ENCODE data around the gene FBXL7.
A peak's percentile ranks its signal among the peaks of the same experiment; 100 is the strongest.

Gene FBXL7

GRCh38 chr5:15933259-15934207 is 433.6 kb downstream of the FBXL7 start:
- TF ChIP-seq POLR2A (IDR thresholded peaks at IDR 0.05; ENCODE audit: low read depth, low read length) = no peak
- DNase-seq (ENCODE audit: insufficient read length, low spot score) (no peak), FAIRE-seq (no peak)

DNA sequence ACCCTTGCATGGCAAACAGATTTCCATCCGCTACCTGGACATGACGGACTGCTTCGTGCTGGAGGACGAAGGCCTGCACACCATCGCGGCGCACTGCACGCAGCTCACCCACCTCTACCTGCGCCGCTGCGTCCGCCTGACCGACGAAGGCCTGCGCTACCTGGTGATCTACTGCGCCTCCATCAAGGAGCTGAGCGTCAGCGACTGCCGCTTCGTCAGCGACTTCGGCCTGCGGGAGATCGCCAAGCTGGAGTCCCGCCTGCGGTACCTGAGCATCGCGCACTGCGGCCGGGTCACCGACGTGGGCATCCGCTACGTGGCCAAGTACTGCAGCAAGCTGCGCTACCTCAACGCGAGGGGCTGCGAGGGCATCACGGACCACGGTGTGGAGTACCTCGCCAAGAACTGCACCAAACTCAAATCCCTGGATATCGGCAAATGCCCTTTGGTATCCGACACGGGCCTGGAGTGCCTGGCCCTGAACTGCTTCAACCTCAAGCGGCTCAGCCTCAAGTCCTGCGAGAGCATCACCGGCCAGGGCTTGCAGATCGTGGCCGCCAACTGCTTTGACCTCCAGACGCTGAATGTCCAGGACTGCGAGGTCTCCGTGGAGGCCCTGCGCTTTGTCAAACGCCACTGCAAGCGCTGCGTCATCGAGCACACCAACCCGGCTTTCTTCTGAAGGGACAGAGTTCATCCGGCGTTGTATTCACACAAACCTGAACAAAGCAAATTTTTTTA is 436.7 kb downstream of the FBXL7 start:
- no peak for TF ChIP-seq POLR2A (IDR thresholded peaks at IDR 0.05; ENCODE audit: low read depth, low read length)
- FAIRE-seq (no peak), DNase-seq (ENCODE audit: insufficient read length, low spot score) (no peak)

GRCh38 chr5:15937708-15938107 is 437.7 kb downstream of the FBXL7 start:
- no peak for DNase-seq (ENCODE audit: insufficient read length, low spot score)
- no peak for FAIRE-seq
- TF ChIP-seq POLR2A (IDR thresholded peaks at IDR 0.05; ENCODE audit: low read depth, low read length) = no peak

GRCh38 chr5:15938186-15938585 is 438.2 kb downstream of the FBXL7 start:
- DNase-seq (ENCODE audit: insufficient read length, low spot score) (no peak), FAIRE-seq (no peak)
- no peak for TF ChIP-seq POLR2A (IDR thresholded peaks at IDR 0.05; ENCODE audit: low read depth, low read length)

DNA sequence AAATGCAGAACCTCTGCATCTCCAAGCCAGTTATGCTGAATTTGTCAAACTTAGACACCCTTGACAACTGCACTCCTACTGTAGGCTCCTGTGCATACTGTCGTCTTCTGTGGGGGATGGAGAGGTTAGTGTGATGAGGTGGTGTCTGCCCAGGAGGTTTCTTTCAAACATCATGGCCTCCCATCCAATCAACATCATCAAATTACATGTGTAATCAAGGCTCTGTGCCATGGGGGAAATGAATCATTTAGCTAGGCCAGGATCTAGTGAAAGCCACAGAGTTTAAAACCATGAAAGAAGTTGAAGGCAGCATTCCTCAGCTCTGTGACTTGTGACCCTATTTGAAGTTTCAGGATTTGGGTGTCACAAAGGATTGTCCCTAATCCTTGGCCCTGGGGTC is 439.0 kb downstream of the FBXL7 start:
- DNase-seq (ENCODE audit: insufficient read length, low spot score) = peak; percentile 70
- peak; percentile 92 for FAIRE-seq
- no peak for TF ChIP-seq POLR2A (IDR thresholded peaks at IDR 0.05; ENCODE audit: low read depth, low read length)

DNA sequence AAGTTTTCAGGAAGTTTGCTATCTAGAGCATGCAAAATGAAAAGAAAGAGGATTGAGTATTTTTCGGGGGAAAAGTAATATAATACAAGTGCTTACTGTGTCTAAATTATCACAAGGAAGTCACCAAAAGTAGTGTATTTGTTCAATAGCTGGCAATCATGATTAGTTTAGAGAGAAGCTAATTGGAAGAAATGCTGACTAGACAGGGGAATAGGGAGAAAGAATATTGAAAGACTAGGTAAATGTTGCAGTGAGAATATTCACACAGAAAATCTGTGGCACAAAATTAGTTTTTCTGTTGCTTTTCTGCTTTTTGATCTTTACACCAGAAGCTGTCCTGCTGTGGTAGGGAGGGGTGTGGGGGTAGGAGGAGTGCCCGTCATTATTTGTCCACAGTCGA is 440.9 kb downstream of the FBXL7 start:
- no peak for FAIRE-seq
- TF ChIP-seq POLR2A (IDR thresholded peaks at IDR 0.05; ENCODE audit: low read depth, low read length) = no peak
- no peak for DNase-seq (ENCODE audit: insufficient read length, low spot score)

DNA sequence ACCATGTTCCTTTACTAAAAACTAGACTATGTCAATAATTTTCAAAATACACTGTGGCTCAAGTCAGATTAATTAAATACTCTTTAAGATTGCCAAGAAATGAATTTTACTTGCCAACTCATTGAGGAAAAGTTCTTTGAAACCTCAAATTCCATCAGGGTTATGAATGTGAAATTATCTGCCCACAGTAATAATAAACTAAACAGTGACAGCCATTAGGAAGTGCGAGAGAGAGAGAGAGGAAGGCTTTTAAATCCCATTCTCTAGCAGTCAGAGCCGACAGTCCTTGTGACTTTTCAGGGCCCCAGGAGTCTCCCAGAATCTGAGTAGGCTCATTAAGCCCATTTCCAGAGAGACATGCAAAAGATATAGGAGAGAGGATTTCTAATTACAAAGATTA is 443.5 kb downstream of the FBXL7 start:
- no peak for TF ChIP-seq POLR2A (IDR thresholded peaks at IDR 0.05; ENCODE audit: low read depth, low read length)
- no peak for DNase-seq (ENCODE audit: insufficient read length, low spot score)
- FAIRE-seq = no peak

DNA sequence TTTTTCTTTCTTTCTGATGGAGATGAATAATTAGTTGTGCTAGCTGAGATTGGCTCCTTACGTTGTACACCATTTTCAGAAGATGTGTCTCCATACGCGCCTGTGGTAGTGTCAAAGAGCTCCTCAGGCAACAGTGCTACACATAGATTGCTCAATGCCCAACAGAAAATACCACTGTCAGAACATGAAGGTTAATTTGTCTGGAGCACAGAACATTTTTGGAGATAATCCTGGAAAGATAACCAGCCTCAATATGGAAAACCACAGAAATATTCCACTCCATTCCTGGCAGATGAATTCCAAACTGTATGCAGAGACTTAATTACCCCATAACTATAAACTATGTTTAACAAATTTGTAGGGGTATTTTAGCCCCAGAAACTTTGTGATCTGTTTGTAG is 446.0 kb downstream of the FBXL7 start:
- FAIRE-seq = no peak
- DNase-seq (ENCODE audit: insufficient read length, low spot score) = no peak
- TF ChIP-seq POLR2A (IDR thresholded peaks at IDR 0.05; ENCODE audit: low read depth, low read length) = no peak

- DNase-seq (ENCODE audit: insufficient read length, low spot score) = no peak
- FAIRE-seq = no peak
- TF ChIP-seq POLR2A (IDR thresholded peaks at IDR 0.05; ENCODE audit: low read depth, low read length) = no peak
Observed at GRCh38 chr5:15948190-15948589, 448.2 kb downstream of the FBXL7 start.

DNA sequence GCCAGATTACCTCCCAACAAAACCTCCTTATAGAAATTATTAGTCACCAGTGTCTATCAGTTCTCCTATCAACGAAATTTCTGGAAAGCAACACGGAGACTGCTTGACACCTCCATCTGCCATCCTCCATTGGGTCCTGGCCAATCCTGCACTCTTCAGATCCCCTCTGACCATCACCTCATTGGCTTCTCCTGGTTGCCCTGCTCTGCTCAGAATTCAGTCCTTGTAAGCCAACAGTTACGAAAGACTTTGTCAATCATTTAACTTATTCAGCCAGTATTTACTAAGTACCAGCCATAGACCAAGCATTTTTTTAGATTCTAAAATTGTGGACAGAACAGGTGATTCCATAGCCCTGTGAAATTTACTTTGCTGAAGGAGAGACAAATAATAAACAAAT is 451.1 kb downstream of the FBXL7 start:
- FAIRE-seq (no peak), DNase-seq (ENCODE audit: insufficient read length, low spot score) (no peak)
- TF ChIP-seq POLR2A (IDR thresholded peaks at IDR 0.05; ENCODE audit: low read depth, low read length) = no peak

- FAIRE-seq (no peak), DNase-seq (ENCODE audit: insufficient read length, low spot score) (no peak)
- no peak for TF ChIP-seq POLR2A (IDR thresholded peaks at IDR 0.05; ENCODE audit: low read depth, low read length)
Observed at GRCh38 chr5:15951550-15951949, 451.6 kb downstream of the FBXL7 start.

- no peak for DNase-seq (ENCODE audit: insufficient read length, low spot score)
- no peak for FAIRE-seq
- TF ChIP-seq POLR2A (IDR thresholded peaks at IDR 0.05; ENCODE audit: low read depth, low read length) = no peak
Observed at GRCh38 chr5:15956622-15957021, 456.6 kb downstream of the FBXL7 start.

GRCh38 chr5:15957124-15957523 is 457.1 kb downstream of the FBXL7 start:
- DNase-seq (ENCODE audit: insufficient read length, low spot score) = no peak
- FAIRE-seq = no peak

DNA sequence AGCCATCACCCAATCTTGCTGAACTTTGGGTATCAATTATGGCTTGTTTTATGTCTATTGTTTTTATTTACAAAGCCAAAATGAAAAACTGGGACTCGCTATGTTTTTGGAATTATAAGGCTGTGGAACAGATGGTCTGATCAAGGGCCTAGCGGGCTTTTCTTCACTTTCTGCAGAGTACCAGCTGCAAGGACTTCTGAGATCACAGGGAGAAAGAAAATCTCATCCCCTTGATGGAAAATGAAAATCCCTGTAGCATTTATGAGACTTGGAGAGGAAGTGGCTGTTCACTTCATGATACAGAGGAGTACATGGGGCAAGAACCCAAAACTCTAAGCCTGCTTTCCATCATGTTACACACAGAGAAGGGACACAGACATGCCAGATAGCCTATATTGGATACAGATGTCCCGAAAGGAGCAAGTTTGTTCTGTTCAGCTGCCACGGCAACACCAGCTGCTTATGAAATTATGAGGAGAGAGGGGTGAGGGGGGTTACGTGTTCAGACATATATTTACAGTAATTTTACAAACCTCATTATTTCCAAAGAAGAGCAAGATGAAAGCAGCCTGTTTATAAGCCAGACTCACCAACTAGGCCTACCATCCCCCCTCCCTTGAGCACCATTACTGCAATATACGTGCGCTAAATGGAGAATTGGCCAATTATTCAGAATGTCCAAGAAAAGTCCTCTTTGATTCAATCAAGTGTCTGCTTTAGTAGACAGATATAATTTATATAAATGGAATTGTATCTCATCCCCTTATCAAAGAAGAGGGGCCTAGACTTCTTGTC is 459.6 kb downstream of the FBXL7 start:
- DNase-seq (ENCODE audit: insufficient read length, low spot score) = no peak
- no peak for FAIRE-seq
- no peak for TF ChIP-seq POLR2A (IDR thresholded peaks at IDR 0.05; ENCODE audit: low read depth, low read length)

More at GRCh38 chr5:15957124-15957523, 457.1 kb downstream of the FBXL7 start:
- TF ChIP-seq POLR2A (IDR thresholded peaks at IDR 0.05; ENCODE audit: low read depth, low read length) = no peak

All from H54 (cell line).